Glutamatergic neuron (in vitro differentiated cells): Measurements from ENCODE around the gene OR2V2. TPM values are rescaled to one million over a fixed set of nuclear protein-coding genes. Genes with fewer than 3 reads are reported as not detected.
"Not testable (repeated sequence)": the region's sequence is repeated elsewhere in the genome, so short reads cannot be mapped to it uniquely, and the experiment has no call there.

Experiments
- DNase-seq: peaks from one replicate; pipeline ENCODE4 v3.0.0; 2022
- H3K27ac Mint-ChIP-seq: one replicate; pipeline ENCODE4 v1.8.0; 2020; ENCODE audit warnings: mild to moderate bottlenecking, mixed read lengths, inconsistent platforms; ENCODE audit not compliant: unreplicated experiment
- H3K27me3 Mint-ChIP-seq: one replicate; pipeline ENCODE4 v1.8.0; 2020; ENCODE audit warnings: mild to moderate bottlenecking, moderate library complexity, mixed read lengths, inconsistent platforms; ENCODE audit not compliant: unreplicated experiment
- H3K36me3 Mint-ChIP-seq: one replicate; pipeline ENCODE4 v1.8.0; 2020; ENCODE audit warnings: mild to moderate bottlenecking, mixed read lengths, inconsistent platforms; ENCODE audit not compliant: unreplicated experiment
- H3K4me1 Mint-ChIP-seq: one replicate; pipeline ENCODE4 v1.8.0; 2020; ENCODE audit warnings: mild to moderate bottlenecking, low read depth, mixed read lengths, inconsistent platforms; ENCODE audit not compliant: unreplicated experiment
- H3K4me3 Mint-ChIP-seq: one replicate; pipeline ENCODE4 v1.8.0; 2020; ENCODE audit warnings: mild to moderate bottlenecking, mixed read lengths, inconsistent platforms; ENCODE audit not compliant: unreplicated experiment
- H3K9me3 Mint-ChIP-seq: one replicate; pipeline ENCODE4 v1.8.0; 2020; ENCODE audit warnings: mild to moderate bottlenecking, moderate library complexity, mixed read lengths, inconsistent platforms; ENCODE audit not compliant: unreplicated experiment
- CTCF ChIP-seq: fragments of 200-600 bp; sonication (generic); IDR thresholded peaks from one replicate; pipeline ENCODE4 v1.5.0; 2021; ENCODE audit not compliant: partially characterized antibody, unreplicated experiment
- total RNA-seq: library from RNA; stranded (reverse); fragmentation: NEBNext Ultra II Directional; extraction: Animal tissue kit (Norgen Biotek cat#: 25700); gene quantifications from one replicate; pipeline ENCODE4 v1.2.1, GENCODE V29; 2021; ENCODE audit not compliant: unreplicated experiment

OR2V2 gene
- total RNA-seq, 1 donor from 2014 or later: not detected

- Mint-ChIP-seq H3K4me3 (peak overlapping the region; percentile 80), H3K27me3 (peaks cover 15% of the 10 kb centered on the region), H3K27ac (peak overlapping the region; percentile 40), H3K4me1 (peaks cover 11% of the 10 kb centered on the region)
- H3K9me3 Mint-ChIP-seq, DNase-seq, H3K36me3 Mint-ChIP-seq: not testable (repeated sequence)
Observed at GRCh38 chr5:181104259-181104568, 43.2 kb upstream of the OR2V2 start.

GRCh38 chr5:181104606-181105390, 42.6 kb upstream of the OR2V2 start:
- not testable (repeated sequence) for H3K36me3 Mint-ChIP-seq, H3K27me3 Mint-ChIP-seq, H3K9me3 Mint-ChIP-seq, DNase-seq
- H3K4me3 Mint-ChIP-seq: peak overlapping the region; percentile 80
- H3K4me1 Mint-ChIP-seq: peaks cover 11% of the 10 kb centered on the region
- H3K27ac Mint-ChIP-seq: peak overlapping the region; percentile 40

- H3K4me3 Mint-ChIP-seq: no peak overlapping the region
- H3K9me3 Mint-ChIP-seq: peaks cover 5% of the 10 kb centered on the region
- H3K36me3 Mint-ChIP-seq: no peaks in the 10 kb centered on the region
- H3K27me3 Mint-ChIP-seq: peaks cover 4% of the 10 kb centered on the region
- H3K27ac Mint-ChIP-seq: no peak overlapping the region
- DNase-seq: no peak
- peaks cover 11% of the 10 kb centered on the region for H3K4me1 Mint-ChIP-seq
- TF ChIP-seq CTCF: no peak
Observed at GRCh38 chr5:181105391-181106025, 41.9 kb upstream of the OR2V2 start.

- Mint-ChIP-seq H3K27ac (no peak overlapping the region), H3K36me3 (no peaks in the 10 kb centered on the region), H3K27me3 (peaks cover 6% of the 10 kb centered on the region), H3K4me3 (no peak overlapping the region), H3K9me3 (peaks cover 5% of the 10 kb centered on the region), H3K4me1 (peaks cover 18% of the 10 kb centered on the region)
- no peak for TF ChIP-seq CTCF
- no peak for DNase-seq
Observed at GRCh38 chr5:181107699-181108098, 39.7 kb upstream of the OR2V2 start.

GRCh38 chr5:181108578-181109165, 38.7 kb upstream of the OR2V2 start:
- no peak for TF ChIP-seq CTCF
- no peak overlapping the region for H3K4me3 Mint-ChIP-seq
- no peak overlapping the region for H3K27ac Mint-ChIP-seq
- H3K36me3 Mint-ChIP-seq: no peaks in the 10 kb centered on the region
- peaks cover 18% of the 10 kb centered on the region for H3K4me1 Mint-ChIP-seq
- no peak for DNase-seq
- peaks cover 5% of the 10 kb centered on the region for H3K9me3 Mint-ChIP-seq
- H3K27me3 Mint-ChIP-seq: peaks cover 4% of the 10 kb centered on the region
